ENCODE results near the gene UNC13C.

Gene UNC13C

DNA sequence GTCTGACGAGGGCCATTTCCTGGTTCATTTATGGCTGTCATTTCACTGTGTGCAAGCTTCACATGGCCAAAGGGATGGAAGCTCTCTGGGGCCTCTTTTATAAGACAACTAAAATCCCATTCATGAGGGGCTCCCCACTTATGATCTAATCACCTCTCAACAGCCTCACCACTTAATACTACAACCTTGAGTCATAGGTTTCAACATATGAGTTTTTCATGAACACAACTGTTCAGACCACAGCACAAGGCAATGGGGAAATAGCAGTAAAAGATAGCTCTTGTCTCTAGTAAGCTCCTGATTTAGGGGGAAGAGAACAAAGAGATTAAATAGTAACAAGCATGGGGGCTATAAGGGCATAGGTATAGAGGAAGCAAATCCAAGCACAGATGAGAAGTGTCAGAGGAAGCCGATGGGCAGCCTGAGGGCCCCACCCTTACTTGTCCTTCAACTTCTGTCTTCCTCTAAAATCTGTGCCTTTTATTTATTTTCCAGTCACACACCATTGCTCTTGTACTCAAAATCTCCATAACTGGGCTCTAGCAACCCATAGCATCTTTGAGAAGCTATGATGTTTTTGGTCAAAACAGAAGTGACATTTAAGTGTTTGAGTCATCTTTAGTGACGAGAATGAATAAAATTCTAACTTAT, 329.1 kb downstream of the UNC13C start:
- H3K79me1 ChIP-seq (ENCODE audit: low read length) = no peaks in the 10 kb centered on the region
- no peak overlapping the region for H3K56ac ChIP-seq (ENCODE audit: low read length)
- H3K36me3 ChIP-seq (ENCODE audit: control insufficient read depth, insufficient read depth, low read length) = no peaks in the 10 kb centered on the region
- no peak overlapping the region for H4K5ac ChIP-seq (ENCODE audit: low read length)
- no peak overlapping the region for H2BK5ac ChIP-seq (ENCODE audit: low read length)
- no peak overlapping the region for H3K9ac ChIP-seq (ENCODE audit: low read length)
- no peak overlapping the region for H3K4ac ChIP-seq (ENCODE audit: low read depth, low read length)
- H2BK15ac ChIP-seq (replicated peaks; ENCODE audit: low read depth) = no peak overlapping the region
- DNase-seq = no peak
- no peak overlapping the region for H3K18ac ChIP-seq (ENCODE audit: low read length)
- no peak overlapping the region for H2AK5ac ChIP-seq (ENCODE audit: low read length)
- H3K27me3 ChIP-seq (ENCODE audit: insufficient read depth, low read length, poor library complexity) = no peaks in the 10 kb centered on the region
- no peaks in the 10 kb centered on the region for H3K79me2 ChIP-seq (ENCODE audit: control insufficient read depth, insufficient read depth, low read length)
- no peak overlapping the region for H3K4me2 ChIP-seq (ENCODE audit: low read length)
- H3K4me1 ChIP-seq (ENCODE audit: control insufficient read depth, low read depth, low read length) = no peaks in the 10 kb centered on the region
- H4K8ac ChIP-seq (ENCODE audit: low read depth, low read length) = no peak overlapping the region
- WGBS (ENCODE audit: extremely low coverage, insufficient coverage, low lambda C conversion rate) = no CpG with 5 or more reads among the region's 3 CpGs
- no peak overlapping the region for H3K23ac ChIP-seq (ENCODE audit: low read length)
- H3K4me3 ChIP-seq (ENCODE audit: low read length) = no peak overlapping the region
- no peak overlapping the region for H3K27ac ChIP-seq (ENCODE audit: low read depth, low read length)
- H2BK120ac ChIP-seq (ENCODE audit: low read depth, low read length) = no peak overlapping the region

DNA sequence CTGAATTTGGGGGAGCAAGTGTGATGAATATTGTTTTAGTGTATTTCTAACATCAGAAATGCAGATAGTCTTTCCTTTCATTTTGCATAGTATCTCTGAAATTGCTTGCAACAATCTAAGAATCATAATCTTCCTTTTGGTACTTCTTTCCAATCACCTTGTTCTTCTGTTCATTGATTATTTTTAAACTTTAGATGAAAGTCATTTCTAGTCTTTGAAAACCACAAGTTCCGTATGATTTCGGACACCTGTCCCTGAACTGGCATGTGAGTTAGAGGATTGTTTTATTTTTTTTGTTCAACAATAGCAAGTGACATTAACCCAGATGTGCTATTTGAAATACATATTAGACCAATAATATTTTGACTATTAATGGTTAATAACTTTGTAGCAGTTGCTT, 329.7 kb downstream of the UNC13C start:
- no peaks in the 10 kb centered on the region for H3K79me1 ChIP-seq (ENCODE audit: low read length)
- H4K5ac ChIP-seq (ENCODE audit: low read length) = no peak overlapping the region
- no peak overlapping the region for H2AK5ac ChIP-seq (ENCODE audit: low read length)
- no peak overlapping the region for H3K27ac ChIP-seq (ENCODE audit: low read depth, low read length)
- no peak overlapping the region for H3K23ac ChIP-seq (ENCODE audit: low read length)
- H4K8ac ChIP-seq (ENCODE audit: low read depth, low read length) = no peak overlapping the region
- no peak overlapping the region for H3K9ac ChIP-seq (ENCODE audit: low read length)
- no peak overlapping the region for H3K18ac ChIP-seq (ENCODE audit: low read length)
- WGBS (ENCODE audit: extremely low coverage, insufficient coverage, low lambda C conversion rate) = no CpG with 5 or more reads among the region's 2 CpGs
- H3K36me3 ChIP-seq (ENCODE audit: control insufficient read depth, insufficient read depth, low read length) = no peaks in the 10 kb centered on the region
- H3K4me2 ChIP-seq (ENCODE audit: low read length) = no peak overlapping the region
- no peak overlapping the region for H2BK120ac ChIP-seq (ENCODE audit: low read depth, low read length)
- H3K4me3 ChIP-seq (ENCODE audit: low read length) = no peak overlapping the region
- H3K27me3 ChIP-seq (ENCODE audit: insufficient read depth, low read length, poor library complexity) = no peaks in the 10 kb centered on the region
- H3K79me2 ChIP-seq (ENCODE audit: control insufficient read depth, insufficient read depth, low read length) = no peaks in the 10 kb centered on the region
- H2BK5ac ChIP-seq (ENCODE audit: low read length) = no peak overlapping the region
- no peak for DNase-seq
- H3K4me1 ChIP-seq (ENCODE audit: control insufficient read depth, low read depth, low read length) = no peaks in the 10 kb centered on the region
- no peak overlapping the region for H3K56ac ChIP-seq (ENCODE audit: low read length)
- H2BK15ac ChIP-seq (replicated peaks; ENCODE audit: low read depth) = no peak overlapping the region
- H3K4ac ChIP-seq (ENCODE audit: low read depth, low read length) = no peak overlapping the region

DNA sequence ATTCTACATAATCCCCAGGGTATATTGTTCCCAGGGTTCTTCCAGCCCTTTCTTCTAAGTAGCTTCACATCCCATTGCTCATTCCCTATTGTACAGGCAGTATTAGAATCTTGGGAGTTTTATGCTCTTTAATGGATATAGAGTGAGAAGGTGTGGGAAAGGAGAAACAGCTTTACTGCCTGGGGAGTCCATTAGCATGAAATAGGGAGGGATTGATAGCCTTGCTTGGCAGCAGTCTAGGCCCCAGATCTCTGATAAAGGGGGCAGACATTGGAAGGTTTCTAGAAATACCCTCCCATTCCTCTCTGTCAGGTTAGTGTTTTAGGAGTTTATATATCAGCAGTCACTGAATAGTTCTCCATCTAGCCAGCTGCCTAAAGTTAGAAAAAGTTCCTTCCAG, 334.3 kb downstream of the UNC13C start:
- H4K8ac ChIP-seq (ENCODE audit: low read depth, low read length) = no peak overlapping the region
- no peak for DNase-seq
- H2BK15ac ChIP-seq (replicated peaks; ENCODE audit: low read depth) = no peak overlapping the region
- H3K9ac ChIP-seq (ENCODE audit: low read length) = no peak overlapping the region
- no peak overlapping the region for H2BK5ac ChIP-seq (ENCODE audit: low read length)
- no peaks in the 10 kb centered on the region for H3K79me2 ChIP-seq (ENCODE audit: control insufficient read depth, insufficient read depth, low read length)
- no peak overlapping the region for H3K18ac ChIP-seq (ENCODE audit: low read length)
- H3K4me3 ChIP-seq (ENCODE audit: low read length) = no peak overlapping the region
- no peaks in the 10 kb centered on the region for H3K4me1 ChIP-seq (ENCODE audit: control insufficient read depth, low read depth, low read length)
- no peak overlapping the region for H2AK5ac ChIP-seq (ENCODE audit: low read length)
- H3K27me3 ChIP-seq (ENCODE audit: insufficient read depth, low read length, poor library complexity) = no peaks in the 10 kb centered on the region
- H3K79me1 ChIP-seq (ENCODE audit: low read length) = no peaks in the 10 kb centered on the region
- no peak overlapping the region for H3K27ac ChIP-seq (ENCODE audit: low read depth, low read length)
- no peak overlapping the region for H4K5ac ChIP-seq (ENCODE audit: low read length)
- no peak overlapping the region for H3K4ac ChIP-seq (ENCODE audit: low read depth, low read length)
- H3K56ac ChIP-seq (ENCODE audit: low read length) = no peak overlapping the region
- H3K23ac ChIP-seq (ENCODE audit: low read length) = no peak overlapping the region
- H3K4me2 ChIP-seq (ENCODE audit: low read length) = no peak overlapping the region
- no peaks in the 10 kb centered on the region for H3K36me3 ChIP-seq (ENCODE audit: control insufficient read depth, insufficient read depth, low read length)
- no peak overlapping the region for H2BK120ac ChIP-seq (ENCODE audit: low read depth, low read length)

DNA sequence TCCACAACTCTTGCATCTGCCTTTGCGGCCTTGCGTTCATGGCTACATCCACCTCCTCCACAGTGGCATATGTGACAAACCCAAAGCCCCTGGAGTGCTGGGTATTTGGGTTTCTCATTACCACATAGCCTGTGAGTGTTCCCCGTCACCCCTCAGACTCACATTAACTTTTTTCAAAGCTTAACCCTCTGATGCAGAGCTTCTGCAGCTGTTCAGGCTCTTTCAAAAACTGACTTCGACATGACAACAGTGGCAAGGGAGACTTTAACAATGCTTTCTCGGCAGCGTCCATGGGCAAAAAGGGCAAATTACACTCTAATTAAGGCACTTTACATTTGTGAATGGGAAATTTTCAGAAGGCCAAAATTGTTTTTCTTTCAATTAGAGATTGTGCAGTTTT, 343.2 kb downstream of the UNC13C start:
- Histone ChIP-seq H3K27ac (ENCODE audit: low read depth, low read length) (no peak overlapping the region), H3K4me1 (ENCODE audit: control insufficient read depth, low read depth, low read length) (peaks cover 3% of the 10 kb centered on the region), H3K4me2 (ENCODE audit: low read length) (no peak overlapping the region), H3K56ac (ENCODE audit: low read length) (no peak overlapping the region), H3K4me3 (ENCODE audit: low read length) (no peak overlapping the region), H3K18ac (ENCODE audit: low read length) (no peak overlapping the region), H3K79me1 (ENCODE audit: low read length) (no peaks in the 10 kb centered on the region), H4K5ac (ENCODE audit: low read length) (no peak overlapping the region), H3K36me3 (ENCODE audit: control insufficient read depth, insufficient read depth, low read length) (no peaks in the 10 kb centered on the region), H4K8ac (ENCODE audit: low read depth, low read length) (no peak overlapping the region), H2BK5ac (ENCODE audit: low read length) (no peak overlapping the region), H3K79me2 (ENCODE audit: control insufficient read depth, insufficient read depth, low read length) (no peaks in the 10 kb centered on the region), H3K9ac (ENCODE audit: low read length) (no peak overlapping the region), H3K27me3 (ENCODE audit: insufficient read depth, low read length, poor library complexity) (no peaks in the 10 kb centered on the region), H3K23ac (ENCODE audit: low read length) (no peak overlapping the region), H2AK5ac (ENCODE audit: low read length) (no peak overlapping the region), H2BK15ac (replicated peaks; ENCODE audit: low read depth) (no peak overlapping the region), H2BK120ac (ENCODE audit: low read depth, low read length) (no peak overlapping the region), H3K4ac (ENCODE audit: low read depth, low read length) (no peak overlapping the region)
- no CpG with 5 or more reads among the region's 6 CpGs for WGBS (ENCODE audit: extremely low coverage, insufficient coverage, low lambda C conversion rate)
- DNase-seq = no peak

DNA sequence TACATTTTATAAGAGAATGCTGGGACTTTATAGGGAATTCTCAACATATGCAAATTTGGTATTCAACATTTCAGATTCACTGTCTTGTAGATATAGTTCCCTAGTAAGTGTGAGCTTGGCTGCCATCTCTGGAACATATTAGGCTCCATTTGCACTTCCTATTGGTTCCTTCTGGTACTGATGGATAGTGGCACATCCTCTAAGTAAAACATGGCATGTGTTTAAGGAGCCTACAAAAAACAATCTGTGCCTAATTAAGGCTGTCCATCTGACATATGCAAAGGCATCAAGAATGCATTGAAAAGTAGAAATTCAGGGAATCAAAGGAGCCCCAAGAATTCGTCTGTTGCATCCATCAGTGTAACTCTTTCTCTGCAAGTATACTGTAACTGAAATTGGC, 344.1 kb downstream of the UNC13C start:
- WGBS (ENCODE audit: extremely low coverage, insufficient coverage, low lambda C conversion rate) = no CpG with 5 or more reads among the region's 1 CpG
- no peak overlapping the region for H3K4me2 ChIP-seq (ENCODE audit: low read length)
- H4K5ac ChIP-seq (ENCODE audit: low read length) = no peak overlapping the region
- no peaks in the 10 kb centered on the region for H3K27me3 ChIP-seq (ENCODE audit: insufficient read depth, low read length, poor library complexity)
- no peaks in the 10 kb centered on the region for H3K79me1 ChIP-seq (ENCODE audit: low read length)
- H3K4ac ChIP-seq (ENCODE audit: low read depth, low read length) = no peak overlapping the region
- H3K18ac ChIP-seq (ENCODE audit: low read length) = no peak overlapping the region
- H3K79me2 ChIP-seq (ENCODE audit: control insufficient read depth, insufficient read depth, low read length) = no peaks in the 10 kb centered on the region
- H3K4me3 ChIP-seq (ENCODE audit: low read length) = no peak overlapping the region
- H2BK120ac ChIP-seq (ENCODE audit: low read depth, low read length) = no peak overlapping the region
- DNase-seq = no peak
- H3K23ac ChIP-seq (ENCODE audit: low read length) = no peak overlapping the region
- H2AK5ac ChIP-seq (ENCODE audit: low read length) = no peak overlapping the region
- H3K4me1 ChIP-seq (ENCODE audit: control insufficient read depth, low read depth, low read length) = peaks cover 5% of the 10 kb centered on the region
- no peaks in the 10 kb centered on the region for H3K36me3 ChIP-seq (ENCODE audit: control insufficient read depth, insufficient read depth, low read length)
- no peak overlapping the region for H3K27ac ChIP-seq (ENCODE audit: low read depth, low read length)
- no peak overlapping the region for H2BK5ac ChIP-seq (ENCODE audit: low read length)
- no peak overlapping the region for H4K8ac ChIP-seq (ENCODE audit: low read depth, low read length)
- no peak overlapping the region for H2BK15ac ChIP-seq (replicated peaks; ENCODE audit: low read depth)
- H3K9ac ChIP-seq (ENCODE audit: low read length) = no peak overlapping the region
- no peak overlapping the region for H3K56ac ChIP-seq (ENCODE audit: low read length)

- Histone ChIP-seq H3K79me1 (ENCODE audit: low read length) (no peaks in the 10 kb centered on the region), H3K36me3 (ENCODE audit: control insufficient read depth, insufficient read depth, low read length) (no peaks in the 10 kb centered on the region), H3K4me1 (ENCODE audit: control insufficient read depth, low read depth, low read length) (no peaks in the 10 kb centered on the region), H3K4me2 (ENCODE audit: low read length) (no peak overlapping the region), H3K27me3 (ENCODE audit: insufficient read depth, low read length, poor library complexity) (no peaks in the 10 kb centered on the region), H2AK5ac (ENCODE audit: low read length) (no peak overlapping the region), H3K18ac (ENCODE audit: low read length) (no peak overlapping the region), H3K56ac (ENCODE audit: low read length) (no peak overlapping the region), H3K4ac (ENCODE audit: low read depth, low read length) (no peak overlapping the region), H3K23ac (ENCODE audit: low read length) (no peak overlapping the region), H2BK120ac (ENCODE audit: low read depth, low read length) (no peak overlapping the region), H4K8ac (ENCODE audit: low read depth, low read length) (no peak overlapping the region), H3K9ac (ENCODE audit: low read length) (no peak overlapping the region), H2BK5ac (ENCODE audit: low read length) (no peak overlapping the region), H2BK15ac (replicated peaks; ENCODE audit: low read depth) (no peak overlapping the region), H3K79me2 (ENCODE audit: control insufficient read depth, insufficient read depth, low read length) (no peaks in the 10 kb centered on the region), H3K4me3 (ENCODE audit: low read length) (no peak overlapping the region), H3K27ac (ENCODE audit: low read depth, low read length) (no peak overlapping the region), H4K5ac (ENCODE audit: low read length) (no peak overlapping the region)
- WGBS (ENCODE audit: extremely low coverage, insufficient coverage, low lambda C conversion rate) = no CpG with 5 or more reads among the region's 2 CpGs
- DNase-seq = no peak
Measured at GRCh38 chr15:54345301-54345700, 367.1 kb downstream of the UNC13C start.
